Large intestine (tissue), 3 donors: ENCODE measurements around the gene HOXD4. TPM values are rescaled to one million over a fixed set of nuclear protein-coding genes. Genes with fewer than 3 reads are reported as not detected.

Experiments
- DNase-seq, 2 donors: peaks; one replicate each; pipeline versions ENCODE4 v3.0.0 to v3.0.0-alpha.2; 2013
- H3K27ac ChIP-seq: one replicate; pipeline ENCODE4 v1.5.1; 2013; ENCODE audit warnings: low read length
- H3K27me3 ChIP-seq: 2 replicates; pipeline ENCODE4 v1.6.1; 2013; ENCODE audit warnings: low read length; ENCODE audit not compliant: control insufficient read depth, insufficient read depth
- H3K36me3 ChIP-seq: 2 replicates; pipeline ENCODE4 v1.6.1; 2013; ENCODE audit warnings: low read length; ENCODE audit not compliant: control insufficient read depth, insufficient read depth
- H3K4me1 ChIP-seq: one replicate; pipeline ENCODE4 v1.6.1; 2013; ENCODE audit warnings: low read length; ENCODE audit not compliant: control insufficient read depth, insufficient read depth
- H3K4me3 ChIP-seq: one replicate; pipeline ENCODE4 v1.5.1; 2013; ENCODE audit warnings: low read length
- H3K9me3 ChIP-seq: one replicate; pipeline ENCODE4 v1.6.1; 2013; ENCODE audit warnings: mild to moderate bottlenecking, low read depth, low read length, moderate library complexity; ENCODE audit not compliant: control insufficient read depth
- WGBS: methylation state at CpG from one replicate; pipeline ENCODE4 v1.1.5; 2013; ENCODE audit warnings: low lambda C conversion rate; ENCODE audit not compliant: insufficient coverage; 5-methylcytosine and 5-hydroxymethylcytosine counted together
- polyA plus RNA-seq: library from polyadenylated mRNA; unstranded; fragments of 120-200 nt; gene quantifications from one replicate; pipeline ENCODE4 v1.2.1, GENCODE V29; 2013

The HOXD4 gene
- polyA plus RNA-seq, 1 donor: 4.9 TPM

DNA sequence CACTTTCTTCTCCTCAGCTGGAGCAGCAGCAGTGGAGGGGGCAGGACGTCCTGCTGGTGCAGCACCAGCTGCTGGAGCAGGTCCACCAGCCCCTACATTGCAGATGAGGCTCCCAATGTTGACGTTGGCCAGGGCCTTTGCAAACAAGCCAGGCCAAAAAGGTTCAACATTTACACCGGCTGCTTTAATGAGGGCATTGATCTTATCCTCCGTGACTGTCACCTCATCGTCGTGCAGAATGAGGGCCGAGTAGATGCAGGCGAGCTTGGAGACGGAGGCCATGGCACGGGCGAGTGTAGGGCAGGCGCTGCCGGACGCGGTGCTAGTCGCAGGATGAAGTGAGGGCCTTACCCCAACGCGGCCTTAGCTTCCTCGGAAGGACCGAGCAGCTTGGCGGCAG, 49.6 kb downstream of the HOXD4 start:
- Histone ChIP-seq H3K9me3 (no peaks in the 10 kb centered on the region), H3K27ac (no peak overlapping the region), H3K4me1 (no peaks in the 10 kb centered on the region), H3K4me3 (no peak overlapping the region), H3K36me3 (no peaks in the 10 kb centered on the region), H3K27me3 (peaks cover 16% of the 10 kb centered on the region)
- DNase-seq: no peak
- WGBS: no CpG with 5 or more reads among the region's 21 CpGs

DNA sequence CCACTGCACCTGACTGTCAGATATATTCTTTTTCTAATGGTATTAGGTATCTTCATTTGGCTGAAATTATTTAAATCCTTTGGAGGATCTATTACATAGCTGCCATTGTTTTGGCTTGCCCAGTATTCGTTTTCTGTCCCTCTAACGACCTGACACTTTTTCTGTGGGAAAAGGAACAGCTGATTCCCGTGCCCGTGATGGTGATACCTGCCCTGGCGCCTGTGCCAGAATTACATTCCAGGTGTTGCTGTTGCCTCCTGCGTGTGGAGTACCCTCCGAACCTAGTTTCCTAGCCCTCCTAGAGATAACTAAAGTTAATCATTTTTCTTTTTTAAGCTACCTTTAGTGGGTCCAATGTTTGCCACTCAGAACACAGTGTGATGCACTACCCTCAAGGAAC, 51.1 kb downstream of the HOXD4 start:
- DNase-seq: no peak
- Histone ChIP-seq H3K27ac (no peak overlapping the region), H3K27me3 (peaks cover 10% of the 10 kb centered on the region), H3K9me3 (no peaks in the 10 kb centered on the region), H3K36me3 (no peaks in the 10 kb centered on the region), H3K4me3 (no peak overlapping the region), H3K4me1 (no peaks in the 10 kb centered on the region)
- no CpG with 5 or more reads among the region's 7 CpGs for WGBS

Other genes starting within 250 kb of the HOXD4 start
- gene LNPK, start 149.3 kb upstream of the HOXD4 start, polyA plus RNA-seq: 17.9 TPM
- gene EVX2, start 67.6 kb upstream of the HOXD4 start, polyA plus RNA-seq: not detected
- gene HOXD13, start 58.8 kb upstream of the HOXD4 start, polyA plus RNA-seq: not detected
- gene HOXD12, start 51.8 kb upstream of the HOXD4 start, polyA plus RNA-seq: not detected
- gene HOXD11, start 44.3 kb upstream of the HOXD4 start, polyA plus RNA-seq: not detected
- gene HOXD10, start 34.8 kb upstream of the HOXD4 start, polyA plus RNA-seq: 0.18 TPM
- gene HOXD9, start 28.8 kb upstream of the HOXD4 start, polyA plus RNA-seq: 0.88 TPM
- gene HOXD8, start 21.8 kb upstream of the HOXD4 start, polyA plus RNA-seq: 4.0 TPM
- 3.9 TPM for gene HOXD3, start 5.8 kb downstream of the HOXD4 start, polyA plus RNA-seq
- 2.6 TPM for gene HOXD1, start 37.1 kb downstream of the HOXD4 start, polyA plus RNA-seq
- gene MTX2, start 117.9 kb downstream of the HOXD4 start, polyA plus RNA-seq: 38.7 TPM